GM20000 (cell line): ENCODE measurements around the gene SON.
"Not testable (repeated sequence)": the region's sequence is repeated elsewhere in the genome, so short reads cannot be mapped to it uniquely, and the experiment has no call there.

ENCODE experiments used
- DNase-seq: peaks from one replicate; pipeline ENCODE4 v3.0.0; 2012; ENCODE audit warnings: low spot score
- CTCF ChIP-seq: IDR thresholded peaks from 2 replicates; pipeline ENCODE4 v1.5.1; 2012; ENCODE audit warnings: mild to moderate bottlenecking, control low read depth; ENCODE audit errors: extremely low read depth, missing control alignments

Gene SON

GRCh38 chr21:33562389-33562788 is 19.6 kb downstream of the SON start:
- DNase-seq = no peak
- no peak for TF ChIP-seq CTCF

GRCh38 chr21:33566514-33566913 is 23.7 kb downstream of the SON start:
- DNase-seq = no peak
- no peak for TF ChIP-seq CTCF

- no peak for TF ChIP-seq CTCF
- no peak for DNase-seq
These were observed 25.1 kb downstream of the SON start for GRCh38 chr21:33567914-33568313.

GRCh38 chr21:33568448-33568847 is 25.6 kb downstream of the SON start:
- no peak for DNase-seq
- TF ChIP-seq CTCF = no peak

GRCh38 chr21:33569991-33570390 is 27.2 kb downstream of the SON start:
- TF ChIP-seq CTCF = no peak
- no peak for DNase-seq

GRCh38 chr21:33572350-33572749 is 29.5 kb downstream of the SON start:
- no peak for TF ChIP-seq CTCF
- no peak for DNase-seq

- not testable (repeated sequence) for DNase-seq
These were observed 33.9 kb downstream of the SON start for GRCh38 chr21:33576741-33577141.

- DNase-seq = no peak
- TF ChIP-seq CTCF = no peak
These were observed 35.4 kb downstream of the SON start for GRCh38 chr21:33578214-33578613.
